Psoas muscle (tissue), 8 donors: ENCODE measurements around the gene HSD17B12. TPM values are rescaled to one million over a fixed set of nuclear protein-coding genes. Genes with fewer than 3 reads are reported as not detected.

Experiments
- ATAC-seq, 4 donors: fragments of 200-7000 bp; cut with Tn5 transposase; one replicate each; pipeline ENCODE4 v1.9.1; 2020; ENCODE audit warnings: moderate library complexity in 3 of 4, mild to moderate bottlenecking in 2 of 4
- DNase-seq, 2 donors: peaks; one replicate each; pipeline ENCODE4 v3.0.0-alpha.2; 2020
- H3K27ac ChIP-seq: fragments of 200-600 bp; one replicate; pipeline ENCODE4 v1.8.0; 2022
- H3K27me3 ChIP-seq, 3 donors: fragments of 200-600 bp in 1 of 3; one replicate each; pipeline versions ENCODE4 v1.6.1 to v1.8.0; 2013 to 2022; ENCODE audit warnings: low read length in 2 of 3, mild to moderate bottlenecking in 2 of 3, moderate library complexity in 1 of 3; ENCODE audit not compliant: insufficient read depth in 3 of 3
- H3K36me3 ChIP-seq, 2 donors: fragments of 200-600 bp in 1 of 2; one replicate each; pipeline versions ENCODE4 v1.6.1 to v1.8.0; 2013 to 2022; ENCODE audit warnings: low read depth in 1 of 2, mild to moderate bottlenecking in 1 of 2, moderate library complexity in 1 of 2; ENCODE audit not compliant: insufficient read depth in 1 of 2
- H3K4me1 ChIP-seq: fragments of 200-600 bp; one replicate; pipeline ENCODE4 v1.8.0; 2022
- H3K4me3 ChIP-seq: fragments of 200-600 bp; one replicate; pipeline ENCODE4 v1.8.0; 2022; ENCODE audit warnings: mild to moderate bottlenecking
- H3K9me3 ChIP-seq: fragments of 200-600 bp; one replicate; pipeline ENCODE4 v1.8.0; 2022
- WGBS, 3 donors: extraction: QIAGEN DNeasy Blood & Tissue Kit; methylation state at CpG; one replicate each; pipeline versions ENCODE4 v1.1.6 to v1.1.7; 2013; 5-methylcytosine and 5-hydroxymethylcytosine counted together
- intact Hi-C, 2 donors: fragments of 100-400 bp; cut with DNase I; formaldehyde crosslinking; loops; one replicate each; pipeline versions ENCODE4 v1.11.0 to v1.14.2; 2022
- polyA plus RNA-seq, 3 donors: library from polyadenylated mRNA; stranded (reverse); fragments of 200-250 nt; gene quantifications; one replicate each; pipeline ENCODE4 v1.2.3, GENCODE V29; 2013
- total RNA-seq, 4 donors: library from RNA; stranded (reverse); fragmentation: NEBNext Ultra II Directional in 2 of 4; extraction: Animal tissue kit (Norgen Biotek cat#: 25700) in 2 of 4; gene quantifications; one replicate each; pipeline versions ENCODE4 v1.2.1 to v1.2.4, GENCODE V29; 2021 to 2023
- TF ChIP-seq, protein P1 (sequence below): fragments of 200-600 bp; IDR thresholded peaks from one replicate; pipeline ENCODE4 v1.8.0; 2022; ENCODE audit warnings: antibody characterized with exemption
- donor health status: healthy with polysubstance abuse.
- donor health status: DM: no; HTN: no; CAD: no; lungs with moderate emphysema.
- donor health status: Bipolar disorder and iron deficiency.
- donor health status: healthy.
- donor health status: DM: yes; HTN: yes; CAD: no.
- donor health status: DM: no; HTN: no; CAD: no.
- donor health status: DM: no; HTN: no; CAD: no.
- donor health status: DM: yes; HTN: yes; CAD: no.

Gene HSD17B12
- total and polyA plus RNA-seq, 7 donors, result 29.2 to 82.0 (median 45.0) TPM

DNA sequence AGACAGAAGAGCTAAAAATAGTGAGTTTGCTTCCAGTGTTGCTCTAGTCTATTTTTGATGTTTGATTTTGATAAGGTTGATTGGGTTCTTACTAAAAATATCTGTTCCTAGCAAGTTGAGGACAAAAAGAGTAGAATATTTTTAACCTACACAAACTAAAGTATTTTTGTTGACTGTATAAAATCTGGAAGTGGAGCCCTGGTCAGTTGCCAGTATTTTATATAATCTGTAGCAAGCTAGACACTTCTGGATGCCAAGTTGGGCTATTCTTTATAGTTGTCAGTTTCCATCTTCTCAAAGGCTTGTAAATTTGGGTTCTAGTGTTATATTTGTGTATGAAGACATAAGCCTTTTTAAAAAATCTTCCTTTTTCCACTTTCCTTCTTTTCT lies 56.7 kb downstream of the HSD17B12 start:
- Histone ChIP-seq H3K27ac (peak overlapping the region; percentile 63), H3K36me3 (no peaks in the 10 kb centered on the region), H3K27me3 (no peaks in the 10 kb centered on the region), H3K4me1 (peaks cover 32% of the 10 kb centered on the region), H3K4me3 (peak overlapping the region; percentile 36), H3K9me3 (no peaks in the 10 kb centered on the region)
- ATAC-seq (no peak), DNase-seq (no peak)
- intact Hi-C loops, result no loop called here
- TF ChIP-seq, protein P1, sequence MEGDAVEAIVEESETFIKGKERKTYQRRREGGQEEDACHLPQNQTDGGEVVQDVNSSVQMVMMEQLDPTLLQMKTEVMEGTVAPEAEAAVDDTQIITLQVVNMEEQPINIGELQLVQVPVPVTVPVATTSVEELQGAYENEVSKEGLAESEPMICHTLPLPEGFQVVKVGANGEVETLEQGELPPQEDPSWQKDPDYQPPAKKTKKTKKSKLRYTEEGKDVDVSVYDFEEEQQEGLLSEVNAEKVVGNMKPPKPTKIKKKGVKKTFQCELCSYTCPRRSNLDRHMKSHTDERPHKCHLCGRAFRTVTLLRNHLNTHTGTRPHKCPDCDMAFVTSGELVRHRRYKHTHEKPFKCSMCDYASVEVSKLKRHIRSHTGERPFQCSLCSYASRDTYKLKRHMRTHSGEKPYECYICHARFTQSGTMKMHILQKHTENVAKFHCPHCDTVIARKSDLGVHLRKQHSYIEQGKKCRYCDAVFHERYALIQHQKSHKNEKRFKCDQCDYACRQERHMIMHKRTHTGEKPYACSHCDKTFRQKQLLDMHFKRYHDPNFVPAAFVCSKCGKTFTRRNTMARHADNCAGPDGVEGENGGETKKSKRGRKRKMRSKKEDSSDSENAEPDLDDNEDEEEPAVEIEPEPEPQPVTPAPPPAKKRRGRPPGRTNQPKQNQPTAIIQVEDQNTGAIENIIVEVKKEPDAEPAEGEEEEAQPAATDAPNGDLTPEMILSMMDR, result no peak

DNA sequence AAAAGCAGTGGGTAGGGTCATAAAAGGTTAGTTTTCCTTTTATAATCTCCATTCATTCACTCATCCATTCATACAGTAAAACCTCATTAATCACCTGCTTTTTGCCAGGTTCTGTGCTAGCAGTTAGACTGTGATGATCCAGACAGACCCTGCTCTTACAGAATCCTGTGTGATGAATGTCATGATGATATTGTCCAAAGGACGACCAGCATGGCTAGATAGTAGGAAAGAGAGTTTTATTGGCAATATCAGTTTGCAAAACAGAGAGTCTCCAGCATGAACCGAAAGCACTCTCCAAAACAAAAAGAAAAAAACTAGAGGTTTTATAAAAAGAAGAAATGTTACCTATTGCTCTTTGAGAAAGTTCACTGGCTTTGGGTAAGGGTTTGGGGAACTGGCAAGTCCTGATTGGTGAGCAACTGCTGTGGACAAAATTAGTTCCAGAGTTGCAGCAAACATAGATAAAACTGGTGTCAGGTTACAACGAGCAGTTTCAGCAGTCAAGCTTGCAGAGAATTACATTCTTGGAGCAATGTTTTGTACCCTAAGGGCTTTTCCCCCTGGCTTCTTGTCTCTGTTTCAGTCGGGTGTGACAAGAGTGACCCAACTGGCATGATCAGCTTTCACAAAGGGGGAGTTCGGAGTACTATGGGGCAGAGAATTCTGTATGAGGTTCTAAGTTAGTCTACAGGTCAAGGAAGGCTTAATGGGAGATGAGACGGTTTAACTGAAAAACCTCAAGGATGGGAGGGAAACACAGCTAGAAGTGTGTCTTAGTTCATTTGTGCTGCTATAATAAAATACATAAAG lies 58.3 kb downstream of the HSD17B12 start:
- ATAC-seq, result peak in 3 of 4 donors; percentile 63 to 82 (median 67)
- peaks cover 32% of the 10 kb centered on the region for H3K4me1 ChIP-seq
- intact Hi-C loops, result no loop called here
- TF ChIP-seq, protein P1, result no peak
- WGBS, 3 donors, result 16 to 29% (median 26%) methylated on average over 6 of the region's 6 CpGs
- no peak overlapping the region for H3K4me3 ChIP-seq
- peak overlapping the region; percentile 50 for H3K27ac ChIP-seq
- H3K27me3 ChIP-seq, result no peaks in the 10 kb centered on the region
- no peaks in the 10 kb centered on the region for H3K36me3 ChIP-seq
- H3K9me3 ChIP-seq, result no peaks in the 10 kb centered on the region
- no peak for DNase-seq

DNA sequence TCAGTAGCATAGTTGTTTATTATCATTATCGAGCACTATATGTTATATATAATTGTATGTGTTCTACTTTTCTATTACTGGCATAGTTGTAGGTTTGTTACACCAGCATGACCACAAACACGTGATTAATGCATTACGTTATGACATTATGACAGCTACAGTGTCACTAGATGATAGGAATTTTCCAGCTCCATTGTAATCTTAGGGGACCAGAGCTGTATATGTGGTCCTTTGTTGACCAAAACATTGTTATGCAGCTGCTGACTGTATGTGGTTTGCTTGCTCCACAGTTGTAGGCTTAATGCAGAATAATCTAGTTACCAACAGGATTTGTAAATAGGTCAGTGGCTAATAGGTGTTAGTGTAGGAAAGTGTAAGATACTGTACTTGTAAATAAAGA lies 66.1 kb downstream of the HSD17B12 start:
- intact Hi-C loops, result no loop called here
- WGBS, 3 donors, result 89 to 93% (median 89%) methylated on average over 3 of the region's 3 CpGs

DNA sequence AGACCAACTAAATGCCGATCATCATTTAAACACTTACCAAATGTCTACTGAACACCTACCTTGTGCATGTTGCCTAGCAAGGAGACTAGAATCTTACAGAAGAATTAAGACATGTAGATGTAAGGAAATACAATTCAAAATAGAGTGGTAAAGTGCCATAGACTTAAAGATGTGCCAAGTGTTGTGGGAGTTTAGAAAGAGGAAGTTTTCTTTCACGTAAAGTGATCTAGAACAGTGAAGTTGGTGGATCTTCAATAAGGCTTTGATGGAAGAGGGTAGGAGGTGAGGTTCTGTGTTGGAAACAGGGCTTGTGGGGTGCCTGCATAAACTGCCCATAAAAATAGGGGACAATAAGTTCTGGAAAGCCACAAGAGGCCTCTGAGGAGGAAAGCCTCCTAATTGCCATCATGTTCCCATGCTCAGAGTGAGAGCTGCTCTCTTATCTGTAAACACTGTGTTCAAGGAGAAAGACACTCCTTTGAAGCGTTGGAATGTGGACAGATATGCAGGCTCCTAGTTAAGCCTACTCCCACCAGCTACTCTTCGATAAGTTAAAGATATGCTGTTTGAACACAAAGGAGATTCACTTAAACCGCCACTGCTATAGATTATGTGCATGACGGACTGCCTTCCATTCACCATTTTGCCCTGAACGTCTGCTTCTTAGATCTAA lies 66.7 kb downstream of the HSD17B12 start:
- no peak overlapping the region for H3K27ac ChIP-seq
- TF ChIP-seq, protein P1, result no peak
- H3K4me3 ChIP-seq, result no peak overlapping the region
- no peaks in the 10 kb centered on the region for H3K4me1 ChIP-seq
- H3K36me3 ChIP-seq, result peaks cover 0 to 3% of the 10 kb centered on the region in 2 donors
- 95 to 96% (median 95%) methylated on average over 7 of the region's 7 CpGs for WGBS, 3 donors
- H3K27me3 ChIP-seq, result no peaks in the 10 kb centered on the region
- ATAC-seq (no peak), DNase-seq (no peak)
- H3K9me3 ChIP-seq, result peaks cover 3% of the 10 kb centered on the region
- intact Hi-C loops, result no loop called here

More for the DNA sequence above, 66.1 kb downstream of the HSD17B12 start:
- H3K9me3 ChIP-seq, result peaks cover 3% of the 10 kb centered on the region
- no peak for DNase-seq
- H3K4me3 ChIP-seq, result no peak overlapping the region
- ATAC-seq, result no peak
- no peaks in the 10 kb centered on the region for H3K27me3 ChIP-seq
- H3K36me3 ChIP-seq, result peaks cover 0 to 3% of the 10 kb centered on the region in 2 donors
- TF ChIP-seq, protein P1, result no peak
- H3K4me1 ChIP-seq, result no peaks in the 10 kb centered on the region
- H3K27ac ChIP-seq, result no peak overlapping the region
